ENCODE measurements around the gene ARHGEF4. TPM values are rescaled to one million over a fixed set of nuclear protein-coding genes. Genes with fewer than 3 reads are reported as not detected.

ARHGEF4 gene
- total and polyA plus RNA-seq, 11 donors, result 0.30 to 5.5 (median 3.8) TPM

DNA sequence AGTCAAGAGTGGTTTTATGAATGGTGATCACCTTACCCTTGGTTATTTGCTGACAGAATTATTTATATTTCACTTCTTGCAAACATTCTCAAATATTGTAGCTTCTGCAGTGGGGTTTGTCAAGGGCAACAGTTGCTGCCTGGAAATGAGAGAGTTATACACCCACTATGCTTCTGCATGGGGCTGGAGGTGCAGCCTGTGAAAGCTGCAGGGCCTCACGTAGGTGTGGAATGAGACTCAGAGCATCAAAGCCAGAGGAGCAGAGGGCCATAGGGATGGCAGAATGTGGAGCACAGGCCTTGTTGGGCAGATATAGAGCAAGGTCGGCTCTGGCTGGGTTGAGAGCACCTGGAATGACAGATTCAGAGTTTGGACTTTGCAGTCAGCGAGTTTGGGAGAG is 128.2 kb downstream of the ARHGEF4 start:
- Histone ChIP-seq H3K36me3 (no peaks in the 10 kb centered on the region), H3K27me3 (peaks cover 10 to 63% (median 38%) of the 10 kb centered on the region in 9 donors), H3K27ac (no peak overlapping the region), H3K4me1 (peaks cover 0 to 19% (median 0%) of the 10 kb centered on the region in 12 donors), H3K4me3 (no peak overlapping the region), H3K9me3 (no peaks in the 10 kb centered on the region)
- DNase-seq (no peak), ATAC-seq (no peak)
- intact Hi-C loops (cut with DNase I), result no loop called here
- TF ChIP-seq POLR2A (IDR thresholded peaks at IDR 0.05), result no peak
- TF ChIP-seq, protein P1, sequence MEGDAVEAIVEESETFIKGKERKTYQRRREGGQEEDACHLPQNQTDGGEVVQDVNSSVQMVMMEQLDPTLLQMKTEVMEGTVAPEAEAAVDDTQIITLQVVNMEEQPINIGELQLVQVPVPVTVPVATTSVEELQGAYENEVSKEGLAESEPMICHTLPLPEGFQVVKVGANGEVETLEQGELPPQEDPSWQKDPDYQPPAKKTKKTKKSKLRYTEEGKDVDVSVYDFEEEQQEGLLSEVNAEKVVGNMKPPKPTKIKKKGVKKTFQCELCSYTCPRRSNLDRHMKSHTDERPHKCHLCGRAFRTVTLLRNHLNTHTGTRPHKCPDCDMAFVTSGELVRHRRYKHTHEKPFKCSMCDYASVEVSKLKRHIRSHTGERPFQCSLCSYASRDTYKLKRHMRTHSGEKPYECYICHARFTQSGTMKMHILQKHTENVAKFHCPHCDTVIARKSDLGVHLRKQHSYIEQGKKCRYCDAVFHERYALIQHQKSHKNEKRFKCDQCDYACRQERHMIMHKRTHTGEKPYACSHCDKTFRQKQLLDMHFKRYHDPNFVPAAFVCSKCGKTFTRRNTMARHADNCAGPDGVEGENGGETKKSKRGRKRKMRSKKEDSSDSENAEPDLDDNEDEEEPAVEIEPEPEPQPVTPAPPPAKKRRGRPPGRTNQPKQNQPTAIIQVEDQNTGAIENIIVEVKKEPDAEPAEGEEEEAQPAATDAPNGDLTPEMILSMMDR (IDR thresholded peaks at IDR 0.05), result no peak
- 71 to 79% (median 75%) methylated on average over 3 of the region's 3 CpGs for WGBS, 4 donors

DNA sequence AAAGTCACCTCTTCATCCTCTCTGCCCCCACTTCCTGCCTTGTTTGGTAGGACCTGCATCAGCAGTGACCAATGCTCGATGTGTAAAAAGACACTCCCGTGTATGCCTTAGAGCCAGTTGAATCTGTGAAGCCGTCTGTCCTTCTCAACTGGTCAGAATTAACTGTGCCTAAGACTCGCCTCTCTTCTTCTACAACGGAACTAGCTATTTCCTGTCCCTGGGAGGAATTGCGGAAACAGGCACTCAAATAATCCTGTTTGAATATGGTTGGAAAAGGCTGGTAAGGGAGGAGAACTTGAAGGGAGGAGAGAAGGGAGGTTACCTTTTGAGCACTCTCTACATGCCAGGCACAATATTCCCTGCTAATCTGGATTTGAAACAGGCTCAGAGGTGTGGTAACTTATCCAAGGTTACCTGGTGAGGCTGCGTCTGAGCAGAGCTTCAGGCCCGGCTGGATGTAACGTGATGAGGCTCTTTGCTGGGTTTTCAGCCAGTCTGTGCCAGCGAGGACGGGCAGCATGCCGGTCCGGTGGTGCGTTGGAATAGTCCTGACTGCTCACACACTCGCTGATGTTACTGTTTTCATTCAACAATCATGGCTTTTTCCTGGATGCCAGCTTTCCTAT is 129.5 kb downstream of the ARHGEF4 start:
- no peaks in the 10 kb centered on the region for H3K36me3 ChIP-seq
- 49 to 67% (median 55%) methylated on average over 15 of the region's 15 CpGs for WGBS, 4 donors
- DNase-seq, result no peak
- H3K9me3 ChIP-seq, result no peaks in the 10 kb centered on the region
- H3K27me3 ChIP-seq, result peaks cover 10 to 64% (median 35%) of the 10 kb centered on the region in 9 donors
- peaks cover 0 to 19% (median 0%) of the 10 kb centered on the region in 12 donors for H3K4me1 ChIP-seq
- no peak overlapping the region for H3K27ac ChIP-seq
- no peak for ATAC-seq
- no peak for TF ChIP-seq POLR2A (IDR thresholded peaks at IDR 0.05)
- TF ChIP-seq, protein P1 (IDR thresholded peaks at IDR 0.05), result no peak
- intact Hi-C loops (cut with DNase I), result no loop called here
- H3K4me3 ChIP-seq, result no peak overlapping the region

DNA sequence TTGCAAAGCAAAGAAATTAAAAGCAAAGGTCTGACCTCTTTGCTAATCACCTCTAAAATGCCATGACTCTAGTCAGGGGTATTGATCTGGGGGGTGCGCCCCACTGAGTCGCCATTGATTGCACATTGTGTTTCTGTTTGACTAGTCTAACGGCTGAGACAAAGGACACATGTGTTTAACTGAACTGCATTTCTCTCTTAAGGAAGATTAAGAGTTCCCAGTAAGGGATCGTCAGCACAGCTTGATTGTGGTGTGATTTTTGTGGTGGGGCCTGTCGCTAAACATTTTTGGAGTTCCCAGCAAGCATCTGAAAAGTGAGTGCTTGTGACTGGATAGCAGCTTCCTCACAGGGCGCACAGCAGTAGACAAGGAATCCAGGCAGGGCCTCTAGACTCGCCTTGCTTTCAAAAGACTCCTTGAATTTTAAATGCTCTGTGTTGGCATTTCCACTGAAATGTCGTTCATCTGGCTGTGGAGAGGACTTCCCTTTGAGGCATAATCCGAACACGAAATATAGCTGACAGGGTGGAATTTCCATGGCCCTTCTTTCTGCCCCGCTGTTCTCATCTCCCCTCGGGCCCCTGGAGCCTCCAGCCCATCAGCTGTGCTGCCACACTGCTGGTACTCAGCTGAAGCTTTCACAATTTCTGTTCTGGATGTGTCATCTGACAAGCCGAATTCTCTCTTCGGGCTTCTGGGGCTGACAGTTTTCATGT is 130.2 kb downstream of the ARHGEF4 start:
- Histone ChIP-seq H3K36me3 (no peaks in the 10 kb centered on the region), H3K27me3 (peaks cover 10 to 64% (median 35%) of the 10 kb centered on the region in 9 donors), H3K27ac (no peak overlapping the region), H3K4me3 (no peak overlapping the region), H3K4me1 (peaks cover 0 to 19% (median 0%) of the 10 kb centered on the region in 12 donors), H3K9me3 (no peaks in the 10 kb centered on the region)
- intact Hi-C loops (cut with DNase I), result no loop called here
- ATAC-seq (no peak), DNase-seq (no peak)
- no peak for TF ChIP-seq POLR2A (IDR thresholded peaks at IDR 0.05)
- TF ChIP-seq, protein P1 (IDR thresholded peaks at IDR 0.05), result no peak
- 75 to 82% (median 76%) methylated on average over 14 of the region's 14 CpGs for WGBS, 4 donors

DNA sequence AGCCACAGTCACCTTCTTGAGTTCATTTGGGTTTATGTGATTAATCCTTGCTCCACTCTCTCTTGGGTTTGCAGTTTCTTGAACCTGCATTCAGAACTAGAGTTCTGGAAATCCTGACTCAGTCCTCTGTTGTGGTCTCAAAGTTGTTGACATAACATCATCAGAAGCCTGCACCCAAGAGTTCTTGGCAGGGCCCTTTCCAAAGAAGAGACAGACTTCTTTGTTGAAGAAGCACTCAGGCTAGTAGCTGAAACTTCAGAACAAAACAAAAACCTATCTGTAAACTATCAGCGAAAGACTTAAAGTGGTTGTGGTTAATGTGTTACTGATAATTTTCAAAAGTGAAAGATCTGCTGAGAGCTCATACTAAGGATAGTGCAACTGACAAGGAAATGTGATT is 135.7 kb downstream of the ARHGEF4 start:
- ATAC-seq (no peak), DNase-seq (no peak)
- Histone ChIP-seq H3K4me1 (no peaks in the 10 kb centered on the region), H3K9me3 (peaks cover 0 to 1% (median 0%) of the 10 kb centered on the region in 12 donors), H3K4me3 (no peak overlapping the region), H3K27me3 (peaks cover 0 to 20% (median 1%) of the 10 kb centered on the region in 9 donors), H3K36me3 (no peaks in the 10 kb centered on the region), H3K27ac (no peak overlapping the region)
- 78 to 90% (median 86%) methylated on average over 1 of the region's 1 CpG for WGBS, 4 donors
- intact Hi-C loops (cut with DNase I), result no loop called here
- TF ChIP-seq POLR2A (IDR thresholded peaks at IDR 0.05), result no peak
- TF ChIP-seq, protein P1 (IDR thresholded peaks at IDR 0.05), result no peak

Data from heart left ventricle (tissue), 16 donors.